HepG2 (cell line): ENCODE results near the gene CENPK. TPM values are rescaled to one million over a fixed set of nuclear protein-coding genes. Genes with fewer than 3 reads are reported as not detected.

Source experiments
- ATAC-seq: fragments of 200-7000 bp; cut with Tn5 transposase; 3 replicates; pipeline ENCODE4 v1.9.1; 2020; ENCODE audit warnings: mild to moderate bottlenecking, moderate library complexity
- BruUV-seq: library from RNA; stranded (reverse); fragments of 400-500 nt; replicated peaks from 2 replicates; lab custom pipeline; 2021; lab: Mats Ljungman, UMichigan
- CTCF ChIA-PET: fragments of 300-600 bp; formaldehyde crosslinking; extraction: SDS; loops from one replicate; lab custom pipeline; 2021; ENCODE audit warnings: low total read pairs, inconsistent platforms, low intra/inter-chr PET ratio; lab: Yijun Ruan, JAX
- POLR2A ChIA-PET: fragments of 350-600 bp; sonication (Branson Sonifier 250); formaldehyde crosslinking; loops from one replicate; lab custom pipeline; 2020; ENCODE audit warnings: antibody characterized with exemption, inconsistent platforms; lab: Yijun Ruan, JAX
- DNase-seq: peaks from one replicate; pipeline ENCODE4 v3.0.0-alpha.2; 2015; ENCODE audit warnings: low spot score
- FAIRE-seq: peaks from 3 replicates; lab custom pipeline; 2011; peaks lifted over from hg19 to GRCh38; lab: Jason Lieb, UNC
- H2AFZ ChIP-seq: one replicate; pipeline ENCODE4 v1.6.1; 2011; ENCODE audit warnings: low read length, inconsistent platforms
- H3K27ac ChIP-seq: fragments of 300-600 bp; 3 replicates; pipeline ENCODE4 v1.8.0; 2011; ENCODE audit warnings: mixed run types, mild to moderate bottlenecking, mixed read lengths, low read length, inconsistent platforms; ENCODE audit not compliant: insufficient read depth; ENCODE audit errors: extremely low read length
- H3K27me3 ChIP-seq, 2 experiments: fragments of 200-600 bp in 1 of 2; 2 replicates in 1 of 2; 3 replicates in 1 of 2; pipeline versions ENCODE4 v1.6.0 to v1.8.0; 2011; ENCODE audit warnings: low read length in 2 of 2, mild to moderate bottlenecking in 2 of 2, moderate library complexity in 2 of 2, inconsistent platforms in 1 of 2; ENCODE audit not compliant: insufficient read depth in 2 of 2, control insufficient read depth in 1 of 2
- H3K36me3 ChIP-seq, 2 experiments: fragments of 200-600 bp in 1 of 2; replicated peaks in 1 of 2; 2 replicates in 1 of 2; 3 replicates in 1 of 2; pipeline versions ENCODE4 v1.5.1 to v1.8.0; 2011; ENCODE audit warnings: low read length in 2 of 2, inconsistent platforms in 1 of 2; ENCODE audit not compliant: insufficient read depth in 2 of 2, control insufficient read depth in 1 of 2
- H3K4me1 ChIP-seq: 2 replicates; pipeline ENCODE4 v1.5.1; 2012; ENCODE audit warnings: low read length, inconsistent platforms; ENCODE audit not compliant: insufficient read depth
- H3K4me2 ChIP-seq: 2 replicates; pipeline ENCODE4 v1.6.0; 2011; ENCODE audit warnings: low read depth, low read length, inconsistent platforms
- H3K4me3 ChIP-seq, 3 experiments: fragments of 200-600 bp in 1 of 3; sonication (generic), shearing (Covaris generic) in 1 of 3; replicated peaks in 1 of 3; 2 replicates each; pipeline ENCODE4 v1.5.1; 2011 to 2016; ENCODE audit warnings: low read length in 3 of 3, inconsistent platforms in 2 of 3, low read depth in 2 of 3, mild to moderate bottlenecking in 2 of 3, control low read depth in 1 of 3, mixed read lengths in 1 of 3; ENCODE audit not compliant: insufficient read depth in 1 of 3
- H3K79me2 ChIP-seq: one replicate; pipeline ENCODE4 v1.6.1; 2011; ENCODE audit warnings: low read length, inconsistent platforms; ENCODE audit not compliant: insufficient read depth
- H3K9ac ChIP-seq: 2 replicates; pipeline ENCODE4 v1.6.0; 2011; ENCODE audit warnings: mild to moderate bottlenecking, low read depth, low read length, inconsistent platforms; ENCODE audit not compliant: insufficient read depth
- H3K9me3 ChIP-seq: 2 replicates; pipeline ENCODE4 v1.5.1; 2012; ENCODE audit warnings: mild to moderate bottlenecking, low read length
- H4K20me1 ChIP-seq: 2 replicates; pipeline ENCODE4 v1.6.0; 2011; ENCODE audit warnings: inconsistent platforms, mild to moderate bottlenecking, low read length, moderate library complexity; ENCODE audit not compliant: insufficient read depth
- ASH2L ChIP-seq: fragments of 300-600, 200-600 bp; sonication (generic); IDR thresholded peaks from 2 replicates; pipeline ENCODE4 v1.7.0; 2017; ENCODE audit warnings: low read depth, mild to moderate bottlenecking, moderate library complexity, mixed read lengths, low read length; ENCODE audit not compliant: insufficient read length
- ATF4 ChIP-seq, 2 experiments: fragments of 450-650 bp in 1 of 2; sonication (generic) in 1 of 2; formaldehyde crosslinking; IDR thresholded peaks; 2 replicates each; pipeline versions ENCODE4 v1.5.0 to v1.8.0; 2020 to 2022; ENCODE audit warnings: mild to moderate bottlenecking in 1 of 2, missing genetic modification reagents in 1 of 2
- ATF7 ChIP-seq, 2 experiments: fragments of 450-650 bp in 1 of 2; sonication (generic) in 1 of 2; formaldehyde crosslinking in 1 of 2; IDR thresholded peaks; 2 replicates each; pipeline versions ENCODE4 v1.4.0 to v1.6.1; 2016 to 2020; ENCODE audit warnings: antibody characterized with exemption in 1 of 2, mild to moderate bottlenecking in 1 of 2, missing genetic modification reagents in 1 of 2
- CREB1 ChIP-seq, 2 experiments: fragments of 450-650 bp in 1 of 2; IDR thresholded peaks; 2 replicates each; pipeline ENCODE4 v1.6.1; 2016 to 2017; ENCODE audit warnings: control low read depth in 1 of 2, mild to moderate bottlenecking in 1 of 2, missing compliant biosample characterization in 1 of 2, missing genetic modification characterization in 1 of 2
- E2F1 ChIP-seq: sonication (generic); formaldehyde crosslinking; IDR thresholded peaks from 2 replicates; pipeline ENCODE4 v1.5.0; 2020; ENCODE audit warnings: missing genetic modification reagents
- ZNF136 ChIP-seq: sonication (generic); formaldehyde crosslinking; IDR thresholded peaks from 2 replicates; pipeline ENCODE4 v1.8.1; 2022; ENCODE audit warnings: low read depth, mild to moderate bottlenecking, moderate library complexity, missing genetic modification reagents
- ZNF260 ChIP-seq: sonication (generic); formaldehyde crosslinking; IDR thresholded peaks from 2 replicates; pipeline ENCODE4 v1.4.0; 2020; ENCODE audit warnings: missing genetic modification reagents, low read depth, mild to moderate bottlenecking, borderline replicate concordance
- ZNF33A ChIP-seq: sonication (generic); formaldehyde crosslinking; IDR thresholded peaks from 2 replicates; pipeline ENCODE4 v1.5.1; 2020; ENCODE audit warnings: missing genetic modification reagents, mild to moderate bottlenecking, moderate library complexity, borderline replicate concordance
- ZNF414 ChIP-seq: sonication (generic); formaldehyde crosslinking; IDR thresholded peaks from 2 replicates; pipeline ENCODE4 v1.5.0; 2020; ENCODE audit warnings: missing genetic modification reagents
- ZNF512 ChIP-seq: sonication (generic); formaldehyde crosslinking; IDR thresholded peaks from 2 replicates; pipeline ENCODE4 v1.4.0; 2020; ENCODE audit warnings: mild to moderate bottlenecking, missing genetic modification reagents
- WGBS: methylation state at CpG from one replicate; pipeline ENCODE4 v1.1.6; 2017; ENCODE audit warnings: low lambda C conversion rate; 5-methylcytosine and 5-hydroxymethylcytosine counted together
- in situ Hi-C: cut with HindIII; loops from 2 replicates; pipeline ENCODE4 v1.10.0; 2017; ENCODE audit warnings: low pct_unique_long_range_greater_than_20kb; ENCODE audit not compliant: extremely low pct_ligation_motif_present
- intact Hi-C: fragments of 100-400 bp; cut with micrococcal nuclease; formaldehyde crosslinking; loops from one replicate; pipeline ENCODE4 v1.10.0; 2022; ENCODE audit not compliant: unreplicated experiment
- polyA plus RNA-seq, 8 experiments: library from polyadenylated mRNA; depleted of rRNA in 3 of 8; stranded (reverse) in 7 of 8; unstranded in 1 of 8; fragments of >200 nt; fragmentation: Illumina TruSeq in 4 of 8; extraction: Trizol in 4 of 8; gene quantifications; 2 replicates each; pipeline versions ENCODE4 v1.2.1 to v1.2.3, GENCODE V29; 2011 to 2016; ENCODE audit warnings: low read depth in 4 of 8, missing spikeins in 1 of 8, mixed read lengths in 1 of 8; ENCODE audit not compliant: insufficient read depth in 1 of 8
- total RNA-seq, 5 experiments: library from RNA; depleted of rRNA; stranded (reverse); fragments of >200 nt; fragmentation: Illumina TruSeq; extraction: Trizol; gene quantifications; 2 replicates each; pipeline ENCODE4 v1.2.3, GENCODE V29; 2016; ENCODE audit warnings: low read depth in 1 of 5
- TF ChIP-seq, protein P1 (sequence below): sonication (generic); formaldehyde crosslinking; IDR thresholded peaks from 2 replicates; pipeline ENCODE4 v1.4.0; 2020; ENCODE audit warnings: missing genetic modification reagents

Gene CENPK
- total and polyA plus RNA-seq, 2 of the 13 experiments (the other 11 are each of a cell fraction or from before 2014, with no cell fraction given): 14.3 to 54.4 TPM

DNA sequence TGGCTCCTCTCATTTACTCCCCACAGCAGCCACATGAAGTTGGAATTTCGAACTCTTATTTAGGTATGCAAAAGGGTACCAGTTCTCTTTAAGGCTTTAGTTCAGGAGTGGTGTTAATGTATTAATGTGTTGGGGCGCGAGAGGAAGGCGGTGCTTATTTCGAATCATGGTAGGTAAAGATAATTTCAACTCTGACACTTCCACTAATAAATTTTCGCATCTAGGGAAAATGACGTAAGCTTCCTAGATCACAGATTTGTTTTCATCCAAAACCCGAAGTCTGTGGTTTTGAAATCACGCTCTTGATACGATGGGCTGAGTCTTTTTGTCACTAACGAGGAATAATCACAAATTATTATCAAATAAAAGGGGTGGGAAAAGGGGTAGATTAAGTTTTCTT is 809 bp upstream of the CENPK start:
- peaks cover 58% of the 10 kb centered on the region for H3K79me2 ChIP-seq
- DNase-seq: no peak

GRCh38 chr5:65556718-65557117 is 6.2 kb downstream of the CENPK start:
- Histone ChIP-seq H3K9ac (no peak overlapping the region), H3K27me3 (no peaks in the 10 kb centered on the region), H3K36me3 (peaks cover 2 to 8% of the 10 kb centered on the region in 2 experiments; a peak in 4 of 5 replicates), H3K4me2 (peak overlapping the region; percentile 38; the same call in 1 of the 2 replicates), H3K79me2 (peaks cover 16% of the 10 kb centered on the region), H3K27ac (peak overlapping the region; percentile 66), H2AFZ (peak overlapping the region; percentile 17), H3K4me1 (peaks cover 30% of the 10 kb centered on the region), H4K20me1 (no peaks in the 10 kb centered on the region), H3K4me3 (no peak overlapping the region), H3K9me3 (no peaks in the 10 kb centered on the region)
- 65% methylated on average over 3 of the region's 3 CpGs for WGBS
- POLR2A ChIA-PET: no interaction called here
- no TSS peak for BruUV-seq
- intact Hi-C loops (no loop called here), in situ Hi-C loops (no loop called here)
- CTCF ChIA-PET: no interaction called here
- TF ChIP-seq ATF4 (CRISPR knock-in tag; IDR thresholded peaks at IDR 0.05): peak in 1 of 2 experiments; percentile 21; a peak in 1 of 4 replicates
- TF ChIP-seq ASH2L: no peak
- TF ChIP-seq ZNF33A (CRISPR knock-in tag): 0 out of 2 replicates have a peak, but pooled peaks have one; percentile 29
- no peak for TF ChIP-seq ZNF260
- no peak for TF ChIP-seq ZNF512
- TF ChIP-seq ZNF414: no peak
- TF ChIP-seq, protein P1, sequence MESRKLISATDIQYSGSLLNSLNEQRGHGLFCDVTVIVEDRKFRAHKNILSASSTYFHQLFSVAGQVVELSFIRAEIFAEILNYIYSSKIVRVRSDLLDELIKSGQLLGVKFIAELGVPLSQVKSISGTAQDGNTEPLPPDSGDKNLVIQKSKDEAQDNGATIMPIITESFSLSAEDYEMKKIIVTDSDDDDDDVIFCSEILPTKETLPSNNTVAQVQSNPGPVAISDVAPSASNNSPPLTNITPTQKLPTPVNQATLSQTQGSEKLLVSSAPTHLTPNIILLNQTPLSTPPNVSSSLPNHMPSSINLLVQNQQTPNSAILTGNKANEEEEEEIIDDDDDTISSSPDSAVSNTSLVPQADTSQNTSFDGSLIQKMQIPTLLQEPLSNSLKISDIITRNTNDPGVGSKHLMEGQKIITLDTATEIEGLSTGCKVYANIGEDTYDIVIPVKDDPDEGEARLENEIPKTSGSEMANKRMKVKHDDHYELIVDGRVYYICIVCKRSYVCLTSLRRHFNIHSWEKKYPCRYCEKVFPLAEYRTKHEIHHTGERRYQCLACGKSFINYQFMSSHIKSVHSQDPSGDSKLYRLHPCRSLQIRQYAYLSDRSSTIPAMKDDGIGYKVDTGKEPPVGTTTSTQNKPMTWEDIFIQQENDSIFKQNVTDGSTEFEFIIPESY (CRISPR knock-in tag): no peak
- TF ChIP-seq E2F1 (CRISPR knock-in tag): no peak
- FAIRE-seq: no peak
- no peak; the same call in 2 of the 3 replicates for ATAC-seq
- DNase-seq: peak; percentile 4

More for the DNA sequence above, 809 bp upstream of the CENPK start:
- Histone ChIP-seq H3K4me1 (peaks cover 28% of the 10 kb centered on the region), H3K27me3 (no peaks in the 10 kb centered on the region; a peak in 1 of 5 replicates), H3K4me3 (peak overlapping the region; percentile 66 to 98 (median 84)), H4K20me1 (no peaks in the 10 kb centered on the region), H2AFZ (peak overlapping the region; percentile 94), H3K9me3 (no peaks in the 10 kb centered on the region), H3K9ac (peak overlapping the region; percentile 88), H3K27ac (peak overlapping the region; percentile 94), H3K4me2 (peak overlapping the region; percentile 71), H3K36me3 (peaks cover 2 to 4% of the 10 kb centered on the region in 2 experiments; a peak in 3 of 5 replicates)
- peak; percentile 51 for TF ChIP-seq ATF7 (IDR thresholded peaks at IDR 0.05)
- TF ChIP-seq ATF7 (CRISPR knock-in tag; IDR thresholded peaks at IDR 0.05): no peak
- peak; percentile 42; the same call in 1 of the 2 replicates for TF ChIP-seq CREB1 (IDR thresholded peaks at IDR 0.05)
- TF ChIP-seq CREB1 (CRISPR knock-in tag; IDR thresholded peaks at IDR 0.05): no peak
- TF ChIP-seq ZNF136 (CRISPR knock-in tag): no peak
- no peak for ATAC-seq
- intact Hi-C loops: loop anchor here (5.0 kb wide), 2 partner anchors 59 to 579 kb away; partner anchors contain the start of genes SREK1 and TRIM23
- WGBS: 9% methylated on average over 11 of the region's 11 CpGs
- POLR2A ChIA-PET: interaction anchor here (0.9 to 1.4 kb wide), 4 partner anchors 9 to 88 kb away, joined by 3 to 5 read pairs (median 4); partner anchors contain the start of gene ADAMTS6
- no TSS peak for BruUV-seq
- FAIRE-seq: no peak
- in situ Hi-C loops: no loop called here
- CTCF ChIA-PET: no interaction called here
